MCF 10A (cell line): ENCODE results near the gene TRIM65. TPM values are rescaled to one million over a fixed set of nuclear protein-coding genes. Genes with fewer than 3 reads are reported as not detected.

Source experiments
- BruUV-seq: library from RNA; stranded (reverse); fragments of 400-500 nt; replicated peaks from 2 replicates; lab custom pipeline; 2021; lab: Mats Ljungman, UMichigan
- CTCF ChIA-PET: fragments of 300-600 bp; sonication (Branson Sonifier 250); formaldehyde crosslinking; extraction: SDS; loops from one replicate; lab custom pipeline; 2021; ENCODE audit warnings: antibody characterized with exemption, inconsistent platforms; lab: Yijun Ruan, JAX
- POLR2A ChIA-PET: fragments of 300-600, 350-650 bp; sonication (Branson Sonifier 250); formaldehyde crosslinking; extraction: SDS; loops from one replicate; lab custom pipeline; 2020; ENCODE audit warnings: antibody characterized with exemption, inconsistent platforms; lab: Yijun Ruan, JAX
- DNase-seq: peaks from one replicate; pipeline ENCODE4 v3.0.0-alpha.2; 2018; ENCODE audit not compliant: unreplicated experiment
- H3K27ac Mint-ChIP-seq: one replicate; pipeline ENCODE4 v1.8.0; 2022; ENCODE audit warnings: mild to moderate bottlenecking, low read depth, mixed read lengths; ENCODE audit not compliant: unreplicated experiment
- H3K27me3 Mint-ChIP-seq: one replicate; pipeline ENCODE4 v1.8.0; 2022; ENCODE audit warnings: mixed read lengths; ENCODE audit not compliant: insufficient read depth, unreplicated experiment
- H3K36me3 Mint-ChIP-seq: one replicate; pipeline ENCODE4 v1.8.0; 2022; ENCODE audit warnings: mild to moderate bottlenecking, moderate library complexity, mixed read lengths; ENCODE audit not compliant: insufficient read depth, unreplicated experiment
- H3K4me1 Mint-ChIP-seq: one replicate; pipeline ENCODE4 v1.8.0; 2022; ENCODE audit warnings: mixed read lengths; ENCODE audit not compliant: insufficient read depth, unreplicated experiment
- H3K4me3 Mint-ChIP-seq: one replicate; pipeline ENCODE4 v1.8.0; 2022; ENCODE audit warnings: mild to moderate bottlenecking, moderate library complexity, mixed read lengths; ENCODE audit not compliant: unreplicated experiment
- H3K9me3 Mint-ChIP-seq: one replicate; pipeline ENCODE4 v1.8.0; 2022; ENCODE audit warnings: mixed read lengths; ENCODE audit not compliant: unreplicated experiment
- CTCF ChIP-seq: fragments of 200-600 bp; IDR thresholded peaks from one replicate; pipeline ENCODE4 v1.8.0; 2022; ENCODE audit warnings: antibody characterized with exemption, mild to moderate bottlenecking; ENCODE audit not compliant: unreplicated experiment
- intact Hi-C: fragments of 100-400 bp; cut with micrococcal nuclease; formaldehyde crosslinking; loops from 2 replicates; pipeline ENCODE4 v1.14.1; 2022
- total RNA-seq: library from RNA; stranded (reverse); gene quantifications from 2 replicates; pipeline ENCODE4 v1.2.3, GENCODE V29; 2022

The TRIM65 gene
- total RNA-seq, 1 experiment from 2014 or later, result 15.9 TPM

DNA sequence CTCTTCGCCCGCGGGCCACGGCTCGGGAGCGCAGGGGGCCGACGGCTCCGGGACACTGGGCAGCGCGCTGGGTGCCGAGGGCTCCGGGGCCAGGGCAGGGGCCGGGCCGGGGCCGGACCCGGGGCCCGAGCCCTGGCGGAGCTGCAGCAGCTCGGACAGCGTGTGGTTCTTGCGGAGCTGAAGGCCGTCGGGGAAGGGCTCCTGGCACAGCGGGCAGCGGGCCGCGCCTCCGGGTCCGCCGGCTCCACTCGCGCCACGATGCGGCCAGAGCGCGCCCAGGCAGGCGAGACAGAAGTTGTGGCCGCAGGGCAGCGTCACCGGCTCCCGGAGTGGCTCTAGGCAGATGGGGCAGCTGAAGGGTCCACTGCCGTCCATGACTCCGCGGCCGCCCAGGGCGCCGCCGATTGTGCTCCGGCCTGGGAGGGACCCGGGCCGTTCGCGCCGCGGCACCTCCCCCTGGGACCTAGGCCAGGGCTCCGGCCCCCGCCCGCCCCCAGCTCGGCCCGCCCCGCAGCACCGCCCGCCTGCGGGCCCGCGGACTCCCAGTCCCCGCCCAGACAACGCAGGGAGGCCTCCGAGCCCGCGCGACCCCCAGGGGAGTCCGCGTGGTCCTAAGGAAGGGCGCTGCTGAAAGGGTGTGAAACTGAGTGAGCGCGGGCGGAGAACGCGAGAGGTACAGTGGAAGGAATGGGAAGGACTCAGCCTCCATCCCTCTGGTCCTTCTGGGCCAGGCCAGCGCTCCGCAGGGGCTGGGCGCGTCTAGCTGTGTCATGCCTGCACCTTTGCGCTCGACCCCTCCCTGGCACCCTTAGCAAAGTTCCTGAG is 18.4 kb downstream of the TRIM65 start, which contains the start of gene TRIM47:
TSS of gene TRIM47 (minus strand) at position 408 of the 825 bp plus-strand sequence. CDS start at position 375, 33 bp downstream.
- POLR2A ChIA-PET, result interaction anchor here (0.6 to 6.7 kb wide), 23 partner anchors 11 to 387 kb away, joined by 3 to 164 read pairs (median 5); partner anchors contain the start of genes ACOX1, GALK1, MRPL38 and RECQL5
- no TSS peak for BruUV-seq
- peak within 1 kb of the TSS; percentile 86 for H3K4me3 Mint-ChIP-seq

GRCh38 chr17:75877752-75878173 is 19.0 kb downstream of the TRIM65 start:
- intact Hi-C loops, result loop anchor here (2.0 kb wide), 1 partner anchor 99 kb away; a partner anchor contains a TSS
- Mint-ChIP-seq H3K27ac (peak overlapping the region; percentile 89), H3K36me3 (peaks cover 28% of the 10 kb centered on the region), H3K4me3 (peak overlapping the region; percentile 86), H3K9me3 (no peaks in the 10 kb centered on the region), H3K27me3 (no peaks in the 10 kb centered on the region), H3K4me1 (peaks cover 13% of the 10 kb centered on the region)
- peak; percentile 34 for TF ChIP-seq CTCF
- peak; percentile 76 for DNase-seq
- POLR2A ChIA-PET, result interaction anchor here (0.5 to 6.7 kb wide), 25 partner anchors 12 to 858 kb away, joined by 3 to 164 read pairs (median 6); partner anchors contain the start of genes ACOX1, GALK1, ITGB4 and MRPL38
- BruUV-seq, result no TSS peak
- CTCF ChIA-PET, result interaction anchor here (0.5 to 4.6 kb wide), 16 partner anchors 9 to 310 kb away, joined by 3 to 36 read pairs (median 3); partner anchors contain the start of genes MRPL38, TRIM65 and WBP2

More for the DNA sequence above, 18.4 kb downstream of the TRIM65 start, which contains the start of gene TRIM47:
- TF ChIP-seq CTCF, result no peak
- no peaks in the 10 kb centered on the region for H3K9me3 Mint-ChIP-seq
- H3K27ac Mint-ChIP-seq, result peak within 1 kb of the TSS; percentile 89
- H3K36me3 Mint-ChIP-seq, result peaks cover 25% of the 10 kb centered on the region
- intact Hi-C loops, result no loop called here
- no peaks in the 10 kb centered on the region for H3K27me3 Mint-ChIP-seq
- peaks cover 13% of the 10 kb centered on the region for H3K4me1 Mint-ChIP-seq
- CTCF ChIA-PET, result interaction anchor here (0.6 to 4.6 kb wide), 12 partner anchors 8 to 470 kb away, joined by 3 to 36 read pairs (median 3); partner anchors contain the start of genes MRPL38 and WBP2
- DNase-seq, result peak; percentile 64

GRCh38 chr17:75876938-75877751 is 19.6 kb downstream of the TRIM65 start:
- peak; percentile 98 for DNase-seq
- peaks cover 13% of the 10 kb centered on the region for H3K4me1 Mint-ChIP-seq
- TF ChIP-seq CTCF, result no peak
- H3K27me3 Mint-ChIP-seq, result no peaks in the 10 kb centered on the region
- ChIA-PET POLR2A (interaction anchor here (0.5 to 6.7 kb wide), 22 partner anchors 9 to 858 kb away, joined by 3 to 164 read pairs (median 6); partner anchors contain the start of genes GALK1, ITGB4, MRPL38 and RECQL5), CTCF (interaction anchor here (0.5 to 4.6 kb wide), 16 partner anchors 9 to 309 kb away, joined by 3 to 36 read pairs (median 4); partner anchors contain the start of genes MRPL38, TRIM65 and WBP2)
- peak overlapping the region; percentile 89 for H3K27ac Mint-ChIP-seq
- intact Hi-C loops, result loop anchor here (2.0 kb wide), 1 partner anchor 98 kb away; a partner anchor contains a TSS
- BruUV-seq, result no TSS peak
- peaks cover 28% of the 10 kb centered on the region for H3K36me3 Mint-ChIP-seq
- no peaks in the 10 kb centered on the region for H3K9me3 Mint-ChIP-seq
- peak overlapping the region; percentile 86 for H3K4me3 Mint-ChIP-seq
